ENCODE measurements around the gene C3orf20.

DNA sequence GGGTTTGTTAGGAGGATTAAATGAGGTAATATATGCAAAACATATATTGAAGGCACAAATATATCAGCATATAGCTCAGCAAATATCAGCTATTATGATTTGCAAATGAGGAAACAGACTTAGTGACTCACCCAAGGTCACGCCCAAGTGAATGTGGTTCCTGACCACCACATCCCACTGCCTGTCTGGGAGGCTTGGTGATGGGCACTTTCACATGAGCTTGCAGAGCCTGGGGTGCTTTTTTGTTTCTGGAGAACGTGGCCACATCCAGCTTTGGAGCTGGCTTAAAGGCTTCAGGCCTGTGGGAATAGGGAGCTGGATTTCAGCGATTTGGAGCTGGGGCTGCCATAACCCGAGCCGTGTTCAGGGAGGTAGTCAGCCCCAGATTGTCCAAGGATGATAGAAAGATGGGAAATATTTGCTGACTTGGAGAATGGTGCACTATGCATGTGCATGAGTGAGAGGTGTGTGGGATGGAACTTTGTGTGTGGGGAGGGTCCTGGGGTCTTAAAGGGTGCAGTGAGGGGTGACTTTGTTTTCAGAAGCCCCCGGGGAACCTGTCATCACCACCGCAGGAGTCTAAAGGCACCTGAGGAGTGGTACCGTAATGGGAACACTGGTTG lies 131.8 kb downstream of the C3orf20 start:
- TF ChIP-seq EP300 (IDR thresholded peaks at IDR 0.05; ENCODE audit: borderline replicate concordance) (no peak), TAF1 (IDR thresholded peaks at IDR 0.05; ENCODE audit: low read depth) (no peak), RAD21 (IDR thresholded peaks at IDR 0.05; ENCODE audit: low read depth) (no peak), ZBTB7A (IDR thresholded peaks at IDR 0.05; ENCODE audit: low read depth) (no peak), CREB1 (IDR thresholded peaks at IDR 0.05; ENCODE audit: low read depth) (no peak), NFIC (IDR thresholded peaks at IDR 0.05) (no peak), EGR1 (IDR thresholded peaks at IDR 0.05) (no peak), YY1 (IDR thresholded peaks at IDR 0.05; ENCODE audit: low read depth) (no peak)
- TF ChIP-seq, protein P1, sequence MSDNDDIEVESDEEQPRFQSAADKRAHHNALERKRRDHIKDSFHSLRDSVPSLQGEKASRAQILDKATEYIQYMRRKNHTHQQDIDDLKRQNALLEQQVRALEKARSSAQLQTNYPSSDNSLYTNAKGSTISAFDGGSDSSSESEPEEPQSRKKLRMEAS (IDR thresholded peaks at IDR 0.05): no peak
- TF ChIP-seq, protein P2, sequence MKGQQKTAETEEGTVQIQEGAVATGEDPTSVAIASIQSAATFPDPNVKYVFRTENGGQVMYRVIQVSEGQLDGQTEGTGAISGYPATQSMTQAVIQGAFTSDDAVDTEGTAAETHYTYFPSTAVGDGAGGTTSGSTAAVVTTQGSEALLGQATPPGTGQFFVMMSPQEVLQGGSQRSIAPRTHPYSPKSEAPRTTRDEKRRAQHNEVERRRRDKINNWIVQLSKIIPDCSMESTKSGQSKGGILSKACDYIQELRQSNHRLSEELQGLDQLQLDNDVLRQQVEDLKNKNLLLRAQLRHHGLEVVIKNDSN (IDR thresholded peaks at IDR 0.05): no peak
- TF ChIP-seq, protein P3, sequence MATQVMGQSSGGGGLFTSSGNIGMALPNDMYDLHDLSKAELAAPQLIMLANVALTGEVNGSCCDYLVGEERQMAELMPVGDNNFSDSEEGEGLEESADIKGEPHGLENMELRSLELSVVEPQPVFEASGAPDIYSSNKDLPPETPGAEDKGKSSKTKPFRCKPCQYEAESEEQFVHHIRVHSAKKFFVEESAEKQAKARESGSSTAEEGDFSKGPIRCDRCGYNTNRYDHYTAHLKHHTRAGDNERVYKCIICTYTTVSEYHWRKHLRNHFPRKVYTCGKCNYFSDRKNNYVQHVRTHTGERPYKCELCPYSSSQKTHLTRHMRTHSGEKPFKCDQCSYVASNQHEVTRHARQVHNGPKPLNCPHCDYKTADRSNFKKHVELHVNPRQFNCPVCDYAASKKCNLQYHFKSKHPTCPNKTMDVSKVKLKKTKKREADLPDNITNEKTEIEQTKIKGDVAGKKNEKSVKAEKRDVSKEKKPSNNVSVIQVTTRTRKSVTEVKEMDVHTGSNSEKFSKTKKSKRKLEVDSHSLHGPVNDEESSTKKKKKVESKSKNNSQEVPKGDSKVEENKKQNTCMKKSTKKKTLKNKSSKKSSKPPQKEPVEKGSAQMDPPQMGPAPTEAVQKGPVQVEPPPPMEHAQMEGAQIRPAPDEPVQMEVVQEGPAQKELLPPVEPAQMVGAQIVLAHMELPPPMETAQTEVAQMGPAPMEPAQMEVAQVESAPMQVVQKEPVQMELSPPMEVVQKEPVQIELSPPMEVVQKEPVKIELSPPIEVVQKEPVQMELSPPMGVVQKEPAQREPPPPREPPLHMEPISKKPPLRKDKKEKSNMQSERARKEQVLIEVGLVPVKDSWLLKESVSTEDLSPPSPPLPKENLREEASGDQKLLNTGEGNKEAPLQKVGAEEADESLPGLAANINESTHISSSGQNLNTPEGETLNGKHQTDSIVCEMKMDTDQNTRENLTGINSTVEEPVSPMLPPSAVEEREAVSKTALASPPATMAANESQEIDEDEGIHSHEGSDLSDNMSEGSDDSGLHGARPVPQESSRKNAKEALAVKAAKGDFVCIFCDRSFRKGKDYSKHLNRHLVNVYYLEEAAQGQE (IDR thresholded peaks at IDR 0.05; ENCODE audit: low read depth): no peak

All from Ishikawa (cell line).